IPS-NIHi11 (cell line): ENCODE measurements around the gene SH2B2.
"Not testable (repeated sequence)": the region's sequence is repeated elsewhere in the genome, so short reads cannot be mapped to it uniquely, and the experiment has no call there.

Experiments used
- DNase-seq: peaks from one replicate; pipeline ENCODE4 v3.0.0; 2012; ENCODE audit warnings: mixed read lengths, low spot score

The SH2B2 gene

GRCh38 chr7:102337002-102337401 lies 50.3 kb downstream of the SH2B2 start:
- not testable (repeated sequence) for DNase-seq

- DNase-seq: not testable (repeated sequence)
Observed at GRCh38 chr7:102337420-102337819, 50.8 kb downstream of the SH2B2 start.

- not testable (repeated sequence) for DNase-seq
Observed at GRCh38 chr7:102340599-102341368, 54.1 kb downstream of the SH2B2 start.

DNA sequence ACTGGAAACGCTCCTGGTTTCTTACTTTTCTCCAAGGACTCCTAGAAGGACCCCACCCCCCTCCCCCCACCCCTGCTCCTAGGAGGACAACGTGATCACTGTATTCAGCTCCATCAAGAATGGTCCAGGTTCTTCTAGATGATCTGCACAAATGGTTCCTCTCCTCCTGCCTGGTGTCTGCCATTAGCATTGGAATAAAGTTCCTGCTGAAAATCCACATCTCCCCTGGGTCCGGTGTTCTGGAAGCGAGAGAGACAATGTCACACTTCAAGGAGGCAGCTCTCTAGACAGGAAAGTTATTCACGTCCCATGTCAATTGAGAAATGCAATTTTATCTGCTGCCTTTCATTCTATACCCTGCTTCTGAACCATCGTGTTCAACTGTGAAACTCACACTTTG lies 60.3 kb downstream of the SH2B2 start:
- DNase-seq: not testable (repeated sequence)

- not testable (repeated sequence) for DNase-seq
Observed at GRCh38 chr7:102356344-102356743, 69.7 kb downstream of the SH2B2 start, which contains the start of gene SPDYE6. TSS of gene SPDYE6 (minus strand) at chr7:102356444. CDS start at chr7:102356023, 421 bp downstream.

DNA sequence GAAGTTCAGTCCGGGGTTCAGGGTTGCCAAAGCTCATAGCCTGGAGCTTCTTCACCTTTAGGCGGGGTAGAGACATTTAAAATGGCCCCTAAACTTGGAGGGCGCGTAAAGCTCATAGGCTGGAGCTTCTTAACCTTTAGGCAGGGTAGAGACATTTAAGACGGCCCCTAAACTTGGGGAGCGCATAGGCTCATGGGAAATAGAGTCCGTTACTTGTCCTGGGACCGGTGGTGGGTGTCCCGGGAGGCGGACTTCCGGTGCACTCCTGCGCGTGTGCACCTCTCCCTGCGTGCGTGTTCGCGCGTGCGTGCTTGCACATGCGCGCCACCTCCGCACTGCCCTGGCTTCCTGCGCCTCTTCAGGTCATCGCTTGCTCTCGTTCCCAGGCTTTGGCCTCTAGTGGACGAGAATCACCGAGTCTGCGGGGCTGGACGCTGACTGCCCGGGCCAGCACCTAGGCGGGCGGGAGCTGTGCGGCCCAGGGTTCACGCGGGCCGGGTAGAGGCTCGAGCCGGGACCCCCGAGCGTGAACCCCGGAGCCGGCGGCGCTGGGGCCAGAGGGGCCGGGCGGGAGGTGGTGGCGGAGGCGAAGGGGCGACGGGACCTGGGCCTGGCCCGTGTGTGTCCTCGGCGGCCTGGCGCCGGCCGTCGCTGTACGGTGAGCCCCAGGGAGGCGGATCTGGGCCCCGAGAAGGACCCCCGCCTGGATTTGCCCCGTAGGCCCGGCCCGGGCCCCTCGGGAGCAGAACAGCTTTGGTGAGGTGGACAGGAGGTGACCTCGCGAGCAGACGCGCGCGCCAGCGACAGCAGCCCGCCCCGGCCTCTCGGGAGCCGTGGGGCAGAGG lies 77.1 kb downstream of the SH2B2 start:
- DNase-seq: peak; percentile 82

DNA sequence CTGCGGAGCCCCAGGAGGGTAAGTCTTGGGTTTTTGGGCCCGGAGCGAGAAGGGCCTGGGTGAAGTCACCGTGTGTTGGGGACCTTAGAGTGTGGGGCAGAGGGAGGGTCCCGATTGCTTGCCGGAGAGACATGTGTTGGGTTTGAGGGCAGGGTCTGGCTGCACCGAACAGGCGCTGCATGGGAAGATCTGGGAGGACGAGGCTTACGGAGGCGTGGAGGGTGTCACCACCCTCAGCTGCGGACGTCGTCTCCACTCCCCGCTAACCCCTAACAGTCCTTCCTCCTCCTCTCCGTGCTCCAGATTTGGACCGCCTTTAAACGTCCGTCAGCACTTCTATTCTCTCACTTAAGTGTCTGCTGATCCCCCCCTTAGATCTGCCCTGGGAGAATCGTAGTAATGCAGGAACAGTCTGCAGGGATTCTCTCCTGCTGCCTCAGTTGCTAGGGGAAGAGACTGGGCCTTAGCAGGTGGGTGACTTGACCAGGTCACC lies 77.8 kb downstream of the SH2B2 start:
- not testable (repeated sequence) for DNase-seq

DNA sequence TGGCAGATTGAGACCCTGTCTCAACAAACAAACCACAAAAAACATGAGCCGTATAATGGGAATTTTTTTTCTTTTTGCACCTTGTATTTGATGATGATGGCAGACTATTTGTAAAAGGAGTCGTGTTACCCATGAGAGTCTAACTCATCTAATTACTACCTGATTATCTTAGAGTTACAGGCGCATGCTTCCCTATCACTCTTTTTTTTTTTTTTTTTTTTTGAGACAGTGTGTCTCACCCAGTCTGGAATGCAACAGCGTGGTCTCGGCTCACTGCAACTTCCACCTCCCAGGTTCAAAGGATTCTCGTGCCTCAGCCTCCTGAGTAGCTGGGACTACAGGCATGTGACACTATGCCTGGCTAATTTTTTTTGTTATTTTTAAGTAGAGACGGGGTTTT lies 78.7 kb downstream of the SH2B2 start:
- DNase-seq: not testable (repeated sequence)

GRCh38 chr7:102370038-102370437 lies 83.4 kb downstream of the SH2B2 start:
- DNase-seq: not testable (repeated sequence)
